ENCODE results near the gene QKI.

The QKI gene

DNA sequence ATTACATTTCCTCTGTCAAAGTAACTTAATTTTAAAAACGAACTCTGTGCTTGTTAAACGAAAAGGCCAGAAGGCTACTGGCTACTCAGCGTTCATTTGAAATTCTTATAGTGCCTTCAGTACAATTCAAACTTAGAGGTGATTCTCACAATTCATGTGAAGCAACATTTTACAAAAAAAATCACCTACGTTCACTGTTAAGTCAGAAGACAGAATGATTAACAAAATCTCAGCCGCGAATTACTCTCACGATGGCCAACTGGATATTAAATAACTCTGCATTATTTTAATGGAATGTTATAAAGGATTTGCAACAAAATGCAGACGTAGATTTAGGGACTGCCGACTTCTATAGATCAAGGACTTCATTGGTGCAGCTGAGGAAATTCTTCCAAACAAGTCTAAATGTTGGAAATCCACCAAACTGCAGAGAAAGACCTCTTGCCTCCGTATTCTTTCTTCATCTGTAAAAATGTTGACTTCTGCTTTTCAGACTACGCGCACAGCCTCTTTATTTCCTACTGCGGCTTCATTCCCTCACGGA is 1.6 kb upstream of the QKI start:
- TF ChIP-seq CREB1 (IDR thresholded peaks at IDR 0.05; ENCODE audit: low read depth): no peak
- TF ChIP-seq, protein P1, sequence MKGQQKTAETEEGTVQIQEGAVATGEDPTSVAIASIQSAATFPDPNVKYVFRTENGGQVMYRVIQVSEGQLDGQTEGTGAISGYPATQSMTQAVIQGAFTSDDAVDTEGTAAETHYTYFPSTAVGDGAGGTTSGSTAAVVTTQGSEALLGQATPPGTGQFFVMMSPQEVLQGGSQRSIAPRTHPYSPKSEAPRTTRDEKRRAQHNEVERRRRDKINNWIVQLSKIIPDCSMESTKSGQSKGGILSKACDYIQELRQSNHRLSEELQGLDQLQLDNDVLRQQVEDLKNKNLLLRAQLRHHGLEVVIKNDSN (IDR thresholded peaks at IDR 0.05): no peak
- TF ChIP-seq TAF1 (IDR thresholded peaks at IDR 0.05; ENCODE audit: low read depth): no peak
- TF ChIP-seq REST (IDR thresholded peaks at IDR 0.05; ENCODE audit: low read depth): no peak
- no peak for TF ChIP-seq EP300 (IDR thresholded peaks at IDR 0.05; ENCODE audit: borderline replicate concordance)

DNA sequence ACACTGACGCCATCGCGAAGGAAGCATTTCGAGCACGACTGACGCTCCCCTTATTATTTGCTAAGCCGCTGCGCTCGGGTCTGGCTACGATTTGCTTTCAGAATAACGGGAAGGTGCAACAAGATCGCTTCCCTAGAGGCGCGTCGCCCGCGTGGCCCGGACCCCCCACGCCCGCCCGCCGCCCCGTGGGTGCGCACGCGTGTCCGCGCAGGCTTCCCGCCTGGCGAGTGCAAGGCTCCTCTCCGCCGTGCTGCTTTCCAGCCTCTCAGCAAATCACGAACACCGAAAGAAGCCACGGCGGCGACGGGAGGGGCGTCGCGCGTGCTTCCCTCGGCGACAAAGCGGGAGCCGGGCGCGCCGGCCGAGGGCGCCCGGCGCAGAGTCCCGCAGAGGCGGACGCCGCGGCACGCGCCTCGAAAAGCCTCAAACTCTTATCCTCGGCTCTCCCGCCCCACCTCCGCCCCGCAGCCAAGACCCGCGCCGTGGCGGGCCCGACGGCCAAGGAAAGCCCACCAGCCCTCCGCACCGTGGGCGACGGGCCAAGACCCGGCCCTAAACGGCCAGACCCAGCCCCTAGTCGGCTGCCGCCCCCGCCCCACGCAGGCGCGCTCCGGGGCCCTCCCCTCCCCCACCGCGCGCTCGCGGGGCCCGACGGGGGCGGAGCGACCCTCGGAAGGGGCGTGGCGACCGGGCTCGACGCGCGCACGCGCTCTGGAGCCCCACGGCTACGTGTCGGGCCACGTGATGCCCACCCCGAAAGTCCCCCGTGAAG is 987 bp upstream of the QKI start:
- TF ChIP-seq, protein P1 (IDR thresholded peaks at IDR 0.05): peak; percentile 97
- TF ChIP-seq TAF1 (IDR thresholded peaks at IDR 0.05; ENCODE audit: low read depth) (peak; percentile 42; the same call in 1 of the 2 replicates), TCF12 (IDR thresholded peaks at IDR 0.05; ENCODE audit: low read depth) (no peak), REST (IDR thresholded peaks at IDR 0.05; ENCODE audit: low read depth) (no peak), MAX (IDR thresholded peaks at IDR 0.05) (peak; percentile 84), EP300 (IDR thresholded peaks at IDR 0.05; ENCODE audit: borderline replicate concordance) (no peak), ZBTB7A (IDR thresholded peaks at IDR 0.05; ENCODE audit: low read depth) (peak; percentile 70; the same call in 1 of the 2 replicates), TEAD4 (IDR thresholded peaks at IDR 0.05) (no peak), NFIC (IDR thresholded peaks at IDR 0.05) (no peak), FOXM1 (IDR thresholded peaks at IDR 0.05; ENCODE audit: borderline replicate concordance, low read depth) (no peak), RAD21 (IDR thresholded peaks at IDR 0.05; ENCODE audit: low read depth) (no peak), EGR1 (IDR thresholded peaks at IDR 0.05) (peak; percentile 71)

GRCh38 chr6:163414946-163415619 is 565 bp downstream of the QKI start:
- TF ChIP-seq EGR1 (IDR thresholded peaks at IDR 0.05): no peak
- TF ChIP-seq TAF1 (IDR thresholded peaks at IDR 0.05; ENCODE audit: low read depth): no peak
- TF ChIP-seq EP300 (IDR thresholded peaks at IDR 0.05; ENCODE audit: borderline replicate concordance): no peak
- TF ChIP-seq RAD21 (IDR thresholded peaks at IDR 0.05; ENCODE audit: low read depth): no peak
- no peak for TF ChIP-seq TCF12 (IDR thresholded peaks at IDR 0.05; ENCODE audit: low read depth)
- TF ChIP-seq FOXM1 (IDR thresholded peaks at IDR 0.05; ENCODE audit: borderline replicate concordance, low read depth): no peak

DNA sequence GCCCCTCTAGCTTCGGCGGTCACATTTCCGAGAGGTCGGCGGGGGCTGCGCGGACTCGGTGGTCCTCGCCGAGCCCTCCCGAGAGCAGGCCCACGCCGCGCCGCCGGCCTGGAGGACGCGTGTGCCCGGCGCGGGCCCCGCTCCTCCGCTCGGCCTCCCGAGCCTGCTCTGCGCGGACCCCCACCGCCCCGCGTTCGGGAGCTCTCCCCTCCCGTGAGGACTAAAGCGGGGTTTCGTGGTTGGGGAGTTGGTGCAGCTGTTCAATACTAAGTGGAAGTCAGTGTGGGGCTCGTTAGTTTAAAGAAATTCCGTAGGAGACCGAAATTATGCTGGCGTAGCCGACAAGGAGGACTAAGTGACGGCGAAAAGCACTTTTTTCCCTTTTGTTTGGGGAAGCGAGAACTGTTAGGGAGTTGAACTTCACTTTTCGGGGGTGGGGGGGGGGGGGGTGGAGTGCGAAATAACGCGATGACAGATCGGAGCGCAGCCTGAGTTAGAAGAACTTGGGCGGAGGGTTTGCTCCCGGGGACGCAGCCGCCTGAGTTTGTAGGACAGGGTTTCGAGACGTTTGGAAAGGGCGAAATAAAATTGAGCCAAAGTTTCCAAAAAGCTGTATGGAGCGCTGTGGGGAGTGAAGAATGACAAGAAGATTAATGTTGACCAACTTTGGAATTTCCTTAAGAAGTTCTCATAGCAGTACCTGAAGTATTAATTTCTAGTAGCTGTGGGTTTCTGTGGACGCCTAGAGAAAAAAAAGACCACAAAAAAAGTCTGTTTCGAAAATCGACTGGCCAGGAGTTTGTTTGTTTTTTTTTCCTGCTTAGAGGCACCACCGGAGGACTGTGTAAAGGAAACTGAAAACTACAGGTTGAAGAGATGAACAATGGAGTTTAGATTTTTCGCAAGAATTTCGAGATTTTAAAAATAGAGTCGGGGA is 1.4 kb downstream of the QKI start:
- TF ChIP-seq EGR1 (IDR thresholded peaks at IDR 0.05) (no peak), TAF1 (IDR thresholded peaks at IDR 0.05; ENCODE audit: low read depth) (0 out of 2 replicates have a peak, but pooled peaks have one; percentile 31), CREB1 (IDR thresholded peaks at IDR 0.05; ENCODE audit: low read depth) (no peak), NFIC (IDR thresholded peaks at IDR 0.05) (no peak), EP300 (IDR thresholded peaks at IDR 0.05; ENCODE audit: borderline replicate concordance) (no peak), REST (IDR thresholded peaks at IDR 0.05; ENCODE audit: low read depth) (no peak), CEBPB (IDR thresholded peaks at IDR 0.05) (no peak), ZBTB7A (IDR thresholded peaks at IDR 0.05; ENCODE audit: low read depth) (0 out of 2 replicates have a peak, but pooled peaks have one; percentile 58), YY1 (IDR thresholded peaks at IDR 0.05; ENCODE audit: low read depth) (no peak), TCF12 (IDR thresholded peaks at IDR 0.05; ENCODE audit: low read depth) (0 out of 2 replicates have a peak, but pooled peaks have one; percentile 31), TEAD4 (IDR thresholded peaks at IDR 0.05) (no peak)
- TF ChIP-seq, protein P1 (IDR thresholded peaks at IDR 0.05): no peak
